ENCODE data around the gene HDAC9. TPM values are rescaled to one million over a fixed set of nuclear protein-coding genes. Genes with fewer than 3 reads are reported as not detected.

HDAC9 gene
- polyA plus RNA-seq, 3 donors from 2014 or later = 10.1 to 28.7 (median 18.1) TPM

DNA sequence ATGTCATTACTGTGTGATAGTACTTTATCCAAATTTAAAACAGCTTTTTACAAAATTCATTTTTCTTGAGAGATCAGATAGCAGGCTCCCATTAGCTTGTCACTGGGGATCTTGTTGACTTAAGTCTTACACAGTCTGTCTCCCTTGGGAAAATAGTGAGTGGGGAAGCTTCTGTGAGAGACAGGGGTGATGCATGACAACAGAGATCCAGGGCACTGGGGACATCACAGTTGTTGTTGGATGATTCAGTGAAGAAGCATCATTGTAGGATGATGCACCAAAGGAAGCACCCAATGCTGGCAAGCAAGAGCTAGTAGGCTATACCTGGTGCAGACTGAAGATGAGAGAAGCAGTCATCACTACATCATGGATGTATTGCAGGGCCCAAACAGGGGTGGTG lies 284.7 kb downstream of the HDAC9 start:
- Mint-ChIP-seq H3K4me1 (no peaks in the 10 kb centered on the region), H3K4me3 (no peak overlapping the region), H3K27me3 (ENCODE audit: low read depth in 3 of 3) (peaks cover 0 to 2% (median 0%) of the 10 kb centered on the region in 3 donors), H3K36me3 (peaks cover 0 to under 1% (median 0%) of the 10 kb centered on the region in 3 donors), H3K27ac (no peak overlapping the region), H3K9me3 (no peaks in the 10 kb centered on the region)
- no peak for DNase-seq

GRCh38 chr7:18780938-18781337 lies 285.4 kb downstream of the HDAC9 start:
- no peak overlapping the region for H3K4me3 Mint-ChIP-seq
- no peak overlapping the region for H3K27ac Mint-ChIP-seq
- DNase-seq = no peak
- H3K4me1 Mint-ChIP-seq = no peaks in the 10 kb centered on the region
- H3K36me3 Mint-ChIP-seq = no peaks in the 10 kb centered on the region
- H3K27me3 Mint-ChIP-seq (ENCODE audit: low read depth in 3 of 3) = peaks cover 0 to 2% (median 0%) of the 10 kb centered on the region in 3 donors
- H3K9me3 Mint-ChIP-seq = no peaks in the 10 kb centered on the region

GRCh38 chr7:18786196-18786727 lies 290.7 kb downstream of the HDAC9 start:
- no peaks in the 10 kb centered on the region for H3K4me1 Mint-ChIP-seq
- no peak for DNase-seq
- peaks cover 0 to 5% (median 0%) of the 10 kb centered on the region in 3 donors for H3K36me3 Mint-ChIP-seq
- no peak overlapping the region for H3K27ac Mint-ChIP-seq
- H3K27me3 Mint-ChIP-seq (ENCODE audit: low read depth in 3 of 3) = peaks cover 0 to 2% (median 2%) of the 10 kb centered on the region in 3 donors
- H3K4me3 Mint-ChIP-seq = no peak overlapping the region
- peaks cover 0 to 28% (median 7%) of the 10 kb centered on the region in 6 donors for H3K9me3 Mint-ChIP-seq

DNA sequence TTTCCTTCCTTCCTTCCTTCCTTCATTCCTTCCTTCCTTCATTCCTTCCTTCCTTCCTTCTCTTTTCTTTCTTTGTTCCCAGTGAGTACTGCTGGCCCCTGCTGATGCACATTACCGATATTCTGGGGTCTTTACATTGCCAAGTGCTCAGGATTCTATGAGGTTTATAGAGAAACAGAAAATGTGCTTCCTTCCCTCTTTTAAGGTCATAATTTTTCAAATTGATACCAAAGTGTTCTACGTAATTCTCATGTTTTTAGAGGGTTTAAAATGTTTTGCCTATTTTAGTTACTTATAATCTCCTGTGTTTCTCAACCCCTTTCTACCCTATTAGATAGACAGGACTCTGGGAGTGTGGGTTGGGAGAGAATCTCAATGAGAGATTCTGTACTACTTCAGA lies 291.2 kb downstream of the HDAC9 start:
- Mint-ChIP-seq H3K4me3 (no peak overlapping the region), H3K4me1 (no peaks in the 10 kb centered on the region), H3K36me3 (peaks cover 0 to 5% (median 0%) of the 10 kb centered on the region in 3 donors), H3K27me3 (ENCODE audit: low read depth in 3 of 3) (peaks cover 0 to 2% (median 2%) of the 10 kb centered on the region in 3 donors), H3K27ac (no peak overlapping the region), H3K9me3 (peaks cover 0 to 28% (median 7%) of the 10 kb centered on the region in 6 donors)
- no peak for DNase-seq

DNA sequence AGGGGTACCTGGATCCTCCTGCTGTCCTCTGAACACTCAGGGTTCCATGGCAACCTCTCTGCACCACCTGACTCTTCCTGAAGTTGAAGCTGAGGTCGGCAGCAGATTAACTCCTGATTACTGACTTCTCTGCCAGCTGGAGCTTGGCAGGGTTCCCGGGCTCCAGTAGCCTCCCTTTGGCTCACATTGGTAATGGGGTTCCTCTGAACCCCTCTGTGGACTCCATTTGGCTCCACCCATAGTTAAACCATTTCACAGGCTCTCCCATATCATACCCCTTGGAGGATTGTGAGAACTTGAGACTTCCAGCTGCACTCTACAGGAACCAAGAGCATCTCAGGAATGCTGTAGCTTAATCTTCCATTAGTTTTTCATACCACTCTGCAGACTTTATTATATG lies 292.5 kb downstream of the HDAC9 start:
- no peak overlapping the region for H3K4me3 Mint-ChIP-seq
- peaks cover 0 to 5% (median 3%) of the 10 kb centered on the region in 3 donors for H3K36me3 Mint-ChIP-seq
- no peaks in the 10 kb centered on the region for H3K4me1 Mint-ChIP-seq
- no peak overlapping the region for H3K27ac Mint-ChIP-seq
- H3K27me3 Mint-ChIP-seq (ENCODE audit: low read depth in 3 of 3) = peaks cover 0 to 2% (median 2%) of the 10 kb centered on the region in 3 donors
- peaks cover 0 to 28% (median 8%) of the 10 kb centered on the region in 6 donors for H3K9me3 Mint-ChIP-seq
- no peak for DNase-seq

GRCh38 chr7:18792871-18793595 lies 297.5 kb downstream of the HDAC9 start:
- Mint-ChIP-seq H3K27ac (no peak overlapping the region), H3K27me3 (ENCODE audit: low read depth in 3 of 3) (peaks cover 0 to 2% (median 0%) of the 10 kb centered on the region in 3 donors), H3K9me3 (peaks cover 0 to 26% (median 7%) of the 10 kb centered on the region in 6 donors), H3K36me3 (peaks cover 0 to 5% (median 3%) of the 10 kb centered on the region in 3 donors), H3K4me1 (no peaks in the 10 kb centered on the region), H3K4me3 (no peak overlapping the region)
- no peak for DNase-seq

GRCh38 chr7:18796216-18796615 lies 300.7 kb downstream of the HDAC9 start:
- H3K9me3 Mint-ChIP-seq = peaks cover 0 to 8% (median 2%) of the 10 kb centered on the region in 6 donors
- H3K27ac Mint-ChIP-seq = no peak overlapping the region
- peaks cover 0 to 3% (median 0%) of the 10 kb centered on the region in 3 donors for H3K36me3 Mint-ChIP-seq
- no peaks in the 10 kb centered on the region for H3K4me1 Mint-ChIP-seq
- DNase-seq = no peak
- H3K27me3 Mint-ChIP-seq (ENCODE audit: low read depth in 3 of 3) = no peaks in the 10 kb centered on the region
- H3K4me3 Mint-ChIP-seq = no peak overlapping the region

DNA sequence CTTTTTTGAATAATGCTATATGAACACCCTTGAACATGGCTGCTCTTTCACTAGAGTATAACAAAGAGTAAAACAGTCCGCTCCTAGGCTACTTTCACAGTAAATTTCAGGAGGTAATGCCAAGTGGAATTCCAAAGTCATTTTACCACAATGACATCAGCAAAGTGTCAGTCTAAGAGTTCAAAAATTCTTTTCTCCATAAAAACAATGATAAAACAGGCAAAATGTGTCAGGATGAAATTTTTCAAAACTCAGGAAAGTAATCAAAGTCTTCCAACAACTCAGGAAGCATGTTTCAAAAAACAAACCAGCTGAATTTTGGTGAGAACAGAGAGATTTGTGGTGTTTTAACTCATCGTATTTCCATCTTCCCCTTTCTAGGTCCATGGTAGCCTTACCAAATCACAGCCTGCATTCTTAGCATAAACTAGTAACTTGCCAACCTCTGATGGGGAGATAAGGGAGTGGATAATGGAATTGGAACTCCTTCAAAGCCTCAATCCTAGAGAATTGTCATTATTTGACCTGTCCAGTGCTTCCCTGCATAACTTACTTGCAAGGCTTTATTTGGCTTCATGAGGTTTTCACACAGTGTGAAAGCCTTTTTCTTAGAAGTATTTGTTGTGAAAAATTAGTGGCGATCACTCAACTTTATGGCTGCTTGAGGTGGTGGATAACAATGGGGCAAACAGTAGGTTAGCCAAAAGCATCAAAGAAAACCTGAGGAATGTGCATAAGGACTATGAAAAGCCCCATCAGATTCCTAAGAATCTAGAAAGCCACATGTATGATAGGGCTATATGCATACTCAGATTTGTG lies 302.7 kb downstream of the HDAC9 start:
- H3K36me3 Mint-ChIP-seq = no peaks in the 10 kb centered on the region
- DNase-seq = no peak
- H3K27ac Mint-ChIP-seq = no peak overlapping the region
- H3K4me3 Mint-ChIP-seq = no peak overlapping the region
- H3K4me1 Mint-ChIP-seq = no peaks in the 10 kb centered on the region
- no peaks in the 10 kb centered on the region for H3K27me3 Mint-ChIP-seq (ENCODE audit: low read depth in 3 of 3)
- peaks cover 0 to 8% (median under 1%) of the 10 kb centered on the region in 6 donors for H3K9me3 Mint-ChIP-seq

DNA sequence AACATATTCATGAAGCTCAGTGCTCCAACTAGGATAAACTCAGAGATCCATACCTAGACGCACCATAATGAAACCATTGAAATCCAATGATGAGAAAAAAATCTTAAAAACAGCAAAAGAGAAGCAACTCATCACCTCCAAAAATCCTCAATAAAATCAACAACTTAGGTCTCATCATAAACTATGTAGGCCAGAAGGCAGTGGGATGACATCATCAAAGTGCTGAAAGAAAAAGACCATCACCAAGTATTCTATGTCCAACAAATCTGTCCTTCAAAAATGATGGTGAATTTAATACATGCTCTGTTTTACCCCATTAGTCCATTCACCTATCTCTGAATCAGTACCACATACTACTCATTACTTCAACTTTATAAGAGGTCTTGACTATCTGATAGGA lies 304.4 kb downstream of the HDAC9 start:
- DNase-seq = no peak
- Mint-ChIP-seq H3K9me3 (peaks cover 0 to 4% (median 0%) of the 10 kb centered on the region in 6 donors), H3K27me3 (ENCODE audit: low read depth in 3 of 3) (no peaks in the 10 kb centered on the region), H3K4me1 (no peaks in the 10 kb centered on the region), H3K4me3 (no peak overlapping the region), H3K36me3 (no peaks in the 10 kb centered on the region), H3K27ac (no peak overlapping the region)

DNA sequence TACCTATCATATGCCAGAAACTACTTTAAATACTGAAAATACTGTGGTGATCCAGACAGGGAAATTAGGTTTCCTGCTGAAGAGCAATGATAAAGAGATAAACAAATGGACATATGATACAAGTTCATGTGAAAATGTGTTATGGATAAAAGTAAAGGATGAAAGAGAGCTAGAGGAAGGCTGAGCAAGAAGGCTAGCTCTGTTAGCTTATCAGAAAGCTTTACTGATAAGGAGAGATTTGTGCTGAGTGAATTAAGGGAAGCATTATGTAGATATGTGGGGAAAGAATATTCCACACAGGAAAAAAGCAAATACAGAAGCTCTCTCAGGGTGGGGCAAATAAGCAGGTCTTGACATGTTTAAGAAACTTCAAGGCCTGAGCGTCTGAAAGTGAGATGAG lies 308.4 kb downstream of the HDAC9 start:
- no peak for DNase-seq
- Mint-ChIP-seq H3K4me1 (no peaks in the 10 kb centered on the region), H3K27ac (no peak overlapping the region), H3K9me3 (peaks cover 0 to 21% (median 7%) of the 10 kb centered on the region in 6 donors), H3K27me3 (ENCODE audit: low read depth in 3 of 3) (peaks cover 0 to 2% (median 0%) of the 10 kb centered on the region in 3 donors), H3K36me3 (peaks cover 0 to 3% (median 0%) of the 10 kb centered on the region in 3 donors), H3K4me3 (no peak overlapping the region)

DNA sequence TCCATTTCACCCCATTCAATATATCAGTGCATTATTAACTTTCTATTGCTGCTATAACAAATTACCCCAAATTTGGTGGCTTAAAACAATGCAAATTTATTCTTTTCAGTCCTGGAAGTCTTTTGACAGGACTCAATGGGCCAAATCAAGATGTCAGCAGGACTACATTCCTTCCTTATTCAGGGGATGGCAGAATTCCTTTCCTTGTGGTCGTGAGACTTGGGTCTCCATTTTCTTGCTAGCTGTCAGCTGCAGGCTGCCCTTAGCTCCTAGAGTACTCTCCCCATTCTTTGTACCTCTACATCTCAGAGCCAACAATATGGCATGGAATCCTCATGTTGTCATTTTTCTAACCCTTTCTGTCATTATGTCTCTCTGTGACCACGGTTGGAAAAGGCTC lies 310.6 kb downstream of the HDAC9 start:
- peaks cover 0 to 3% (median 0%) of the 10 kb centered on the region in 3 donors for H3K36me3 Mint-ChIP-seq
- H3K27me3 Mint-ChIP-seq (ENCODE audit: low read depth in 3 of 3) = peaks cover 0 to 2% (median 0%) of the 10 kb centered on the region in 3 donors
- peaks cover 0 to 35% (median 7%) of the 10 kb centered on the region in 6 donors for H3K9me3 Mint-ChIP-seq
- DNase-seq = no peak
- H3K4me3 Mint-ChIP-seq = no peak overlapping the region
- no peak overlapping the region for H3K27ac Mint-ChIP-seq
- H3K4me1 Mint-ChIP-seq = no peaks in the 10 kb centered on the region

- peaks cover 3 to 7% (median 4%) of the 10 kb centered on the region in 3 donors for H3K36me3 Mint-ChIP-seq
- H3K27ac Mint-ChIP-seq = no peak overlapping the region
- peaks cover 5 to 48% (median 11%) of the 10 kb centered on the region in 6 donors for H3K9me3 Mint-ChIP-seq
- DNase-seq = no peak
- H3K27me3 Mint-ChIP-seq (ENCODE audit: low read depth in 3 of 3) = peaks cover 0 to 2% (median 0%) of the 10 kb centered on the region in 3 donors
- no peaks in the 10 kb centered on the region for H3K4me1 Mint-ChIP-seq
- no peak overlapping the region for H3K4me3 Mint-ChIP-seq
Observed at GRCh38 chr7:18808026-18808425, 312.5 kb downstream of the HDAC9 start.

DNA sequence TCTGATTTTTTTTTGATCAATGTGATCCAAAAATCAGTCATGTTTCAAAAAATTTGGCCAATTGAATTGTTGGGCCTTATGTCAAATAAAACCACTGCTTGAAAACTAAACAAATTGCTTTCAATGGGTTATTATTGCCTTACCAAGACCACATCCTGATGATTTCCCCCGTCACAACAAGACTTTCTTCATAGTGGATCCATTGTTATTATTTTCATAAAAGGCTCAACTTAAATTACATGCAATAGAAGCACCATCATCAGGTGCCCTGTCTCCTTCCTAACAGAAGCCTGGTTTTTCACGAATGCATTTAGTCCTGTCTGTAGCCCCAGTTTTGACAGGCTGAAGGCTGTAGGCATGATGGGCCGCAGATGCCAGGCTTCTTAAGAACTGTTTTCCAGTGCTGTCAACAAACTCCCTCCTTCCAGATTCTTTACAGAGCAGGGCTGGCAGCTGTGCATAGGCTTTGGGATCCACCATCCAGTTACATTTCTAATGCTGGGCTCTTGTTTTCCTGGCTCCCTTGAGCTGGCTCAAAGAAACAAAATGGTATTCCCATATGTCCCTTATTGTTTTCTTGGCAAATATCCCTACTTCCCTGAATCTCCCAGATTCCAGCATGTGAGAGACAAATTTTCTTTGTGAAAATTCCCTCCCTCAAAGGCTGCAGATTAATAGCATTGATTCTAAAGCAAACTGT lies 319.9 kb downstream of the HDAC9 start:
- H3K27me3 Mint-ChIP-seq (ENCODE audit: low read depth in 3 of 3) = peaks cover 0 to under 1% (median 0%) of the 10 kb centered on the region in 3 donors
- no peaks in the 10 kb centered on the region for H3K4me1 Mint-ChIP-seq
- H3K27ac Mint-ChIP-seq = no peak overlapping the region
- peaks cover 6 to 30% (median 13%) of the 10 kb centered on the region in 6 donors for H3K9me3 Mint-ChIP-seq
- peaks cover 3 to 7% (median 5%) of the 10 kb centered on the region in 3 donors for H3K36me3 Mint-ChIP-seq
- no peak for DNase-seq
- no peak overlapping the region for H3K4me3 Mint-ChIP-seq

Data from immature natural killer cell (primary cell).